T-cell (primary cell): ENCODE results near the gene TUBB3. TPM values are rescaled to one million over a fixed set of nuclear protein-coding genes. Genes with fewer than 3 reads are reported as not detected.
A peak's percentile ranks its signal among the peaks of the same experiment; 100 is the strongest.

Experiments used
- ATAC-seq, 4 experiments: fragments of 200-7000 bp in 3 of 4; fragments of 150-1000 bp in 1 of 4; cut with Tn5 transposase; replicated peaks in 1 of 4; 1 replicate in 3 of 4; 2 replicates in 1 of 4; pipeline ENCODE4 v1.10.0; 2021; ENCODE audit warnings: moderate library complexity in 3 of 4, mild to moderate bottlenecking in 2 of 4, moderate number of reproducible peaks in 1 of 4
- CTCF ChIA-PET, 2 donors: fragments of 300-600 bp; sonication (Branson Sonifier 250); formaldehyde crosslinking; loops; one replicate each; lab custom pipeline; 2022; ENCODE audit warnings: antibody characterized with exemption in 2 of 2; lab: Charles Lee
- POLR2A ChIA-PET, 2 donors: fragments of 300-600 bp; sonication (Branson Sonifier 250); formaldehyde crosslinking; loops; one replicate each; lab custom pipeline; 2022; ENCODE audit warnings: antibody characterized with exemption in 2 of 2; lab: Charles Lee
- DNase-seq, 35 experiments: peaks; one replicate each; pipeline versions ENCODE4 v3.0.0 to v3.0.0-alpha.2; 2013 to 2023
- H3K27ac ChIP-seq: one replicate; pipeline ENCODE4 v1.5.1; 2013; ENCODE audit warnings: low read length
- H3K27me3 ChIP-seq, 2 experiments: replicated peaks in 1 of 2; 1 replicate in 1 of 2; 2 replicates in 1 of 2; pipeline versions ENCODE4 v1.6.1 to v1.7.0; 2013; ENCODE audit warnings: low read length in 1 of 2, mixed read lengths in 1 of 2; ENCODE audit not compliant: control insufficient read depth in 2 of 2, insufficient read depth in 2 of 2; ENCODE audit errors: extremely low read depth in 1 of 2
- H3K36me3 ChIP-seq, 2 donors: 1 replicate in 1 of 2; 2 replicates in 1 of 2; pipeline versions ENCODE4 v1.6.1 to v1.7.0; 2013; ENCODE audit warnings: low read length in 1 of 2; ENCODE audit not compliant: control insufficient read depth in 2 of 2, insufficient read depth in 1 of 2; ENCODE audit errors: extremely low read depth in 1 of 2
- H3K4me1 ChIP-seq, 2 experiments: 1 replicate in 1 of 2; 2 replicates in 1 of 2; pipeline versions ENCODE4 v1.6.1 to v1.7.0; 2013; ENCODE audit warnings: low read length in 2 of 2, mixed read lengths in 1 of 2; ENCODE audit not compliant: insufficient read depth in 2 of 2, control insufficient read depth in 1 of 2; ENCODE audit errors: extremely low read depth in 1 of 2
- H3K4me3 ChIP-seq, 2 donors: 1 replicate in 1 of 2; 2 replicates in 1 of 2; pipeline versions ENCODE4 v1.5.1 to v1.7.0; 2013; ENCODE audit warnings: mild to moderate bottlenecking in 2 of 2, low read length in 1 of 2, moderate library complexity in 1 of 2; ENCODE audit not compliant: control insufficient read depth in 1 of 2; ENCODE audit errors: extremely low read depth in 1 of 2
- H3K9me3 ChIP-seq: 2 replicates; pipeline ENCODE4 v1.7.0; 2013
- H3K27ac Mint-ChIP-seq, 2 donors: one replicate each; pipeline ENCODE4 v1.8.0; 2020 to 2021; ENCODE audit warnings: mild to moderate bottlenecking in 2 of 2, mixed read lengths in 2 of 2
- H3K27me3 Mint-ChIP-seq, 2 donors: one replicate each; pipeline ENCODE4 v1.8.0; 2021 to 2022; ENCODE audit warnings: mixed read lengths in 2 of 2
- H3K36me3 Mint-ChIP-seq: one replicate; pipeline ENCODE4 v1.8.0; 2021; ENCODE audit warnings: mixed read lengths
- H3K4me1 Mint-ChIP-seq, 3 donors: one replicate each; pipeline ENCODE4 v1.8.0; 2020 to 2022; ENCODE audit warnings: mixed read lengths in 3 of 3, mild to moderate bottlenecking in 1 of 3
- H3K4me3 Mint-ChIP-seq, 3 donors: one replicate each; pipeline ENCODE4 v1.8.0; 2020 to 2022; ENCODE audit warnings: mild to moderate bottlenecking in 3 of 3, mixed read lengths in 3 of 3, moderate library complexity in 3 of 3
- H3K9me3 Mint-ChIP-seq, 3 donors: one replicate each; pipeline ENCODE4 v1.8.0; 2020 to 2022; ENCODE audit warnings: mixed read lengths in 3 of 3
- WGBS: methylation state at CpG from one replicate; pipeline ENCODE4 v1.1.5; 2013; ENCODE audit warnings: missing lambda C conversion rate; ENCODE audit not compliant: insufficient coverage; 5-methylcytosine and 5-hydroxymethylcytosine counted together
- total RNA-seq, 35 experiments: library from RNA in 6 of 35; stranded (reverse) in 6 of 35; fragments of 120-200 nt in 1 of 35; gene quantifications; one replicate each; pipeline versions ENCODE4 v1.2.1 to v1.2.4 and lab custom pipeline; 2013 to 2026

Gene TUBB3
- total RNA-seq, 5 donors from 2014 or later (not counting 1 experiment from before 2014, with no cell fraction given): 0.58 to 1.8 (median 0.93) TPM

GRCh38 chr16:89921131-89921701 lies 1.9 kb upstream of the TUBB3 start:
- DNase-seq (peak in 1 of 35 experiments; percentile 14), ATAC-seq (no peak)
- peaks cover 0 to 88% of the 10 kb centered on the region in 2 experiments for H3K27me3 ChIP-seq
- H3K4me1 ChIP-seq: peaks cover 5 to 93% of the 10 kb centered on the region in 2 experiments
- H3K9me3 Mint-ChIP-seq: no peaks in the 10 kb centered on the region
- H3K27ac Mint-ChIP-seq: no peak overlapping the region
- H3K4me1 Mint-ChIP-seq: peaks cover 32 to 67% (median 49%) of the 10 kb centered on the region in 3 donors
- peaks cover 0 to 32% of the 10 kb centered on the region in 2 donors for H3K27me3 Mint-ChIP-seq
- H3K9me3 ChIP-seq: no peaks in the 10 kb centered on the region
- no peak overlapping the region for H3K27ac ChIP-seq
- H3K36me3 Mint-ChIP-seq: no peaks in the 10 kb centered on the region
- H3K4me3 ChIP-seq: no peak overlapping the region
- no peaks in the 10 kb centered on the region for H3K36me3 ChIP-seq
- CTCF ChIA-PET: no interaction called here
- 30% methylated on average over 14 of the region's 14 CpGs for WGBS
- no peak overlapping the region for H3K4me3 Mint-ChIP-seq
- POLR2A ChIA-PET: no interaction called here

GRCh38 chr16:89921702-89922476 lies 1.3 kb upstream of the TUBB3 start:
- peak overlapping the region in 1 of 2 donors; percentile 15 for H3K27ac Mint-ChIP-seq
- peaks cover 32 to 68% (median 52%) of the 10 kb centered on the region in 3 donors for H3K4me1 Mint-ChIP-seq
- Histone ChIP-seq H3K27ac (no peak overlapping the region), H3K9me3 (no peaks in the 10 kb centered on the region), H3K36me3 (no peaks in the 10 kb centered on the region), H3K27me3 (peaks cover 0 to 90% of the 10 kb centered on the region in 2 experiments), H3K4me1 (peaks cover 5 to 95% of the 10 kb centered on the region in 2 experiments), H3K4me3 (peak overlapping the region in 1 of 2 donors; percentile 19)
- peaks cover 0 to 36% of the 10 kb centered on the region in 2 donors for H3K27me3 Mint-ChIP-seq
- ChIA-PET POLR2A (no interaction called here), CTCF (no interaction called here)
- no peaks in the 10 kb centered on the region for H3K36me3 Mint-ChIP-seq
- H3K9me3 Mint-ChIP-seq: no peaks in the 10 kb centered on the region
- DNase-seq (peak in 1 of 35 experiments; percentile 22), ATAC-seq (no peak)
- WGBS: 6% methylated on average over 11 of the region's 22 CpGs
- H3K4me3 Mint-ChIP-seq: peak overlapping the region in 2 of 3 donors; percentile 55 to 56

GRCh38 chr16:89922477-89922883 lies 662 bp upstream of the TUBB3 start:
- peaks cover 0 to 38% of the 10 kb centered on the region in 2 donors for H3K27me3 Mint-ChIP-seq
- peaks cover 32 to 63% (median 49%) of the 10 kb centered on the region in 3 donors for H3K4me1 Mint-ChIP-seq
- H3K27me3 ChIP-seq: peaks cover 0 to 95% of the 10 kb centered on the region in 2 experiments
- peak overlapping the region; percentile 13 to 56 (median 55) for H3K4me3 Mint-ChIP-seq
- H3K4me3 ChIP-seq: peak overlapping the region; percentile 23 to 39
- H3K27ac ChIP-seq: no peak overlapping the region
- ATAC-seq (no peak), DNase-seq (peak in 3 of 35 experiments; percentile 18 to 30 (median 19))
- no peaks in the 10 kb centered on the region for H3K36me3 ChIP-seq
- ChIA-PET POLR2A (interaction anchor here in 1 of 2 donors (0.6 kb wide), 1 partner anchor 395 kb away, joined by 5 read pairs; no protein-coding TSS in a partner anchor), CTCF (no interaction called here)
- no peaks in the 10 kb centered on the region for H3K9me3 ChIP-seq
- H3K9me3 Mint-ChIP-seq: no peaks in the 10 kb centered on the region
- H3K36me3 Mint-ChIP-seq: no peaks in the 10 kb centered on the region
- H3K4me1 ChIP-seq: peaks cover 5 to 89% of the 10 kb centered on the region in 2 experiments
- 3% methylated on average over 27 of the region's 31 CpGs for WGBS
- H3K27ac Mint-ChIP-seq: peak overlapping the region in 1 of 2 donors; percentile 15

GRCh38 chr16:89923640-89924296 lies 626 bp downstream of the TUBB3 start:
- WGBS: 8% methylated on average over 23 of the region's 41 CpGs
- peaks cover 0 to 39% of the 10 kb centered on the region in 2 donors for H3K27me3 Mint-ChIP-seq
- H3K9me3 ChIP-seq: no peaks in the 10 kb centered on the region
- ChIA-PET CTCF (interaction anchor here in 1 of 2 donors (0.8 kb wide), 1 partner anchor 609 kb away, joined by 10 read pairs; no protein-coding TSS in a partner anchor), POLR2A (no interaction called here)
- no peak overlapping the region for H3K27ac ChIP-seq
- H3K27me3 ChIP-seq: peaks cover 0 to 95% of the 10 kb centered on the region in 2 experiments
- no peaks in the 10 kb centered on the region for H3K36me3 ChIP-seq
- H3K4me1 Mint-ChIP-seq: peaks cover 21 to 52% (median 40%) of the 10 kb centered on the region in 3 donors
- no peak overlapping the region for H3K4me3 ChIP-seq
- no peaks in the 10 kb centered on the region for H3K9me3 Mint-ChIP-seq
- H3K4me3 Mint-ChIP-seq: no peak overlapping the region
- no peak overlapping the region for H3K27ac Mint-ChIP-seq
- H3K4me1 ChIP-seq: peaks cover 5 to 76% of the 10 kb centered on the region in 2 experiments
- ATAC-seq (no peak), DNase-seq (peak in 1 of 35 experiments; percentile 8)
- no peaks in the 10 kb centered on the region for H3K36me3 Mint-ChIP-seq

GRCh38 chr16:89924297-89924924 lies 1.3 kb downstream of the TUBB3 start:
- H3K4me3 ChIP-seq: no peak overlapping the region
- WGBS: 3% methylated on average over 13 of the region's 14 CpGs
- H3K27me3 ChIP-seq: peaks cover 0 to 94% of the 10 kb centered on the region in 2 experiments
- no peaks in the 10 kb centered on the region for H3K36me3 Mint-ChIP-seq
- peaks cover 18 to 47% (median 35%) of the 10 kb centered on the region in 3 donors for H3K4me1 Mint-ChIP-seq
- H3K4me3 Mint-ChIP-seq: peak overlapping the region in 1 of 3 donors; percentile 44
- peak in 1 of 4 experiments; percentile 31 for ATAC-seq
- DNase-seq: peak in 23 of 35 experiments; percentile 24 to 63 (median 42)
- H3K36me3 ChIP-seq: no peaks in the 10 kb centered on the region
- peaks cover 5 to 70% of the 10 kb centered on the region in 2 experiments for H3K4me1 ChIP-seq
- no peak overlapping the region for H3K27ac Mint-ChIP-seq
- ChIA-PET CTCF (interaction anchor here (0.7 to 0.8 kb wide), 3 partner anchors 26 to 609 kb away, joined by 3 to 10 read pairs (median 4); no protein-coding TSS in a partner anchor), POLR2A (no interaction called here)
- no peak overlapping the region for H3K27ac ChIP-seq
- peaks cover 0 to 41% of the 10 kb centered on the region in 2 donors for H3K27me3 Mint-ChIP-seq
- H3K9me3 ChIP-seq: no peaks in the 10 kb centered on the region
- H3K9me3 Mint-ChIP-seq: no peaks in the 10 kb centered on the region
